GM21529 (cell line): ENCODE measurements around the gene GPR139.

Experiments used
- ATAC-seq: cut with Tn5 transposase; IDR thresholded peaks from one replicate; pipeline ENCODE4 v1.9.1; 2021; ENCODE audit not compliant: unreplicated experiment

The GPR139 gene

GRCh38 chr16:20056436-20056835 is 17.3 kb downstream of the GPR139 start:
- no peak for ATAC-seq

GRCh38 chr16:20053336-20053735 is 20.4 kb downstream of the GPR139 start:
- no peak for ATAC-seq

GRCh38 chr16:20051611-20052010 is 22.1 kb downstream of the GPR139 start:
- ATAC-seq, result no peak

GRCh38 chr16:20051147-20051546 is 22.5 kb downstream of the GPR139 start:
- ATAC-seq, result no peak

DNA sequence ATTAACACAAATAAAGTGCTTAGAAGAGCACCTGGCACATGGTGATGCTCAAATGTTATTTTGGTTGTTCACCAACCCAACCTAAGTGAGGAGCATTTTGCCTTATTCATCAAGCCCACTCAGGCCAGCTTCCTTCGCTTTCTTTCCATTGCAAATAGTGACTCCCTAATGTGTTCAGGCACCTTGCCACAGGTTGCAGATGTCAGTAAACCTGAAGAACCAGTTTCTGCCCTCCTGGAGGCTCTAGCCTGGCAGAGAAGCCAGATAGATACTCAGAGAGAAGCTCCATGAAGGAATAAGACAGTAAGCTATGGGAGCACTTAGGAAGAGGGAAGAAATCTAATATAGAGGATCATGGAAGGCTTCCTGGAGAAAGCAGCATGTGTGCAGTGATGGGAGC is 23.9 kb downstream of the GPR139 start:
- ATAC-seq, result no peak

DNA sequence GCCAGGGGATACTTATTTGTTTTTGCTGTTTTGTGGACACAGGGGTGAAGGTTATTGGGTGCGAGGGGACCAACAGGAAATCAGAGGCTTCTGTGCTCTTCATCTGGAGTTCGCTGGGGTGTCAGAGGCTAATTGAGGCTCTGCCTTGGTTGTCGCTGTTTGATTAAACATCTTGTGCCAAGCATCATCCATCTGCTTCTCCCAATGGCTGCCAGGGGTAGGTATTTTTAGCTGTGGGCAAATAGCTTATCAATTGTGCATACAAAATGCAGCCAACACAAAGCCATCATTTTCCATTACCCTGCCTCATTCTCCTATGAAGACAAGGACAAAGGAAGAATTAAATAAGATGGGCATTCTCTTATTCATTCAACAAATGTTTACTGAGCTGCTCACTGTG is 27.8 kb downstream of the GPR139 start:
- ATAC-seq, result no peak

GRCh38 chr16:20042848-20043247 is 30.8 kb downstream of the GPR139 start:
- ATAC-seq, result no peak

- ATAC-seq, result no peak
Observed at GRCh38 chr16:20041924-20042596, 31.6 kb downstream of the GPR139 start.

DNA sequence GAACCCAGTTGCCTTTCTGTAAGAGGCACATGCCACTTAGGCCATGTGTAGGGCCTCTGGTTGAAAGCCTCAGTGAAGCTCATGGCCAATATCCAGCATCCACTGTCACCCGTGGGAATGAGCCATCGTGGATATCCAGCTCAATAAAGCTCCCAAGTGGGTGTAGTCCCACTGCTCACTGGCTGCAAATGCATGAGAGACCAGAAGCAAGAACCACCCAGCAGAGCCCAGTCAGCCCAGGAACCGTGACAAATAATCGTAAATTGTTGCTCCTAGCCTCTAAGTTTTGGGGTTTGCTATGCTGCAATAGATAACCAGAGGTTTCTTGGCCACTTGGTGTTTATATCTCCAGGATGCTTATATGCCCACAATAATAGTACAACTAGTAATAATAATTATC is 33.7 kb downstream of the GPR139 start:
- no peak for ATAC-seq

- ATAC-seq, result no peak
Observed at GRCh38 chr16:20029611-20030010, 44.1 kb downstream of the GPR139 start.

DNA sequence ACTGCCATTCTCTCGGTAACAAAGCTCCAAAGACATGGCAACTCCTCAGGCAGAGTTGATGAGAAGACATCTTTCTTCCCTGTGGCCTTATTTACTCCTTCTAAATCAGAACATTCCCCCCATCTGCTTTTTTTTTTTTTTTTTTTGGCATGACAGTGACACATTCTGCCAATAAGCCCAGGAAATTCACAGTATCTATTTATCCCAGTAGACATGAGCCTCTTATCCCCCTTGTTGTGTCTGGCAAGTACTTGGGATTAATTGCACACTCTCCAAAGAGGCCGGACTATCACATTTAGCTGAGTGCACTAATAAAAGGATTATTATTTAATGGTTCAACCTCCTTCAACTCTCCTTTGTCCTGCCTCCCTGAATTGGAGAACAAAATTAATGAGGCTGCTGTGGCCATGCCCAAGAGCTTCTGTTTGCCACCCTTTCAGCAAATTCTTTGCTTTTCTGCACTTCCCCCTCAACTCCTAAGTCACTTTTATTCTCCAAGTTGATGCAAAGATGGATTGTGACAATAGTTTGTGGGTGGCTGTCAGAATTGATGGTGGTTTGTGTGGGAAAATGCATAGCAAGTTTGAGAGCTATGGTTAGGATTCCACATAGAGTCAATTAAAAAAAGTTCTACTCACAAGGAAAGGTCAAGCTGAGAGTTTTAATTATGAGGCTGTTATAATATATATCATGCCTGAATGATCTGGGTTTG is 47.2 kb downstream of the GPR139 start:
- no peak for ATAC-seq

- ATAC-seq, result no peak
Observed at GRCh38 chr16:20023190-20023589, 50.5 kb downstream of the GPR139 start.

DNA sequence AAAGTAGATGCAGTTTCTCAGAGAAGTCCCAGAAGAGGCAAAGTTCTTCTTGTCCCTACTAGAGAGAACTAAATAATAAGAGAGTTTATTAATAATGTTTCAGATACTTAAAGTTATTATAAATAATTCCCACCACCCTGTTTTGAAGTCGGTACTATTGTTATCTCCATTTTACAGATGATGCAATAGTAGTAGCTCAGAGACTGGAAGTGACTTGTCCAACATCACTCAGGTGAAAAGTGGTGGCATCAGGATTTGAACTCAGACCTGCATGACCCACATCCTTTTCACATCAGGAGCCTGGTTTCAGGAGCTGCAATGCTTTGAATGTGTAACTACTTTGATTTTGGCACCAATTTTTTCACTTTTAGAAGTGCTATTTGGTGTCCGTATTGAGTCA is 52.7 kb downstream of the GPR139 start:
- ATAC-seq, result no peak

DNA sequence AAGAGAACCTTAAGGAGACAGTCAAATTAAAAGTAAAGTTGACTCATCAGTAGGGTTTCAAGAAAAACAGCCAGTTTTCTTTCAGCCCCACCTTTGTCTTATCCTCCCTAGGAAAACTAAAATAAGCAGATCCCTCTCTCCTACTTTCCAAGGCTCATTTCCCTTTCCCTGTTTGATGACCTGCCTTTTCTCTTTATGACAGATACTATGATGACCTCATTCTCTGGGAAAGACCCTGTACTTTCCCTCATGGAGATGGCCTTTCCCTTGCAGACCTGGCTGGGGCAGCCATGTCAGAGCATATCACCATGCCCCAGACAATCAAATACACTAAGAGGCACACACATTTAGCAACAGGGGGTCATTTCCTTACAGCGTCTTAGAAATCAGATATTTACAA is 53.6 kb downstream of the GPR139 start:
- ATAC-seq, result no peak

DNA sequence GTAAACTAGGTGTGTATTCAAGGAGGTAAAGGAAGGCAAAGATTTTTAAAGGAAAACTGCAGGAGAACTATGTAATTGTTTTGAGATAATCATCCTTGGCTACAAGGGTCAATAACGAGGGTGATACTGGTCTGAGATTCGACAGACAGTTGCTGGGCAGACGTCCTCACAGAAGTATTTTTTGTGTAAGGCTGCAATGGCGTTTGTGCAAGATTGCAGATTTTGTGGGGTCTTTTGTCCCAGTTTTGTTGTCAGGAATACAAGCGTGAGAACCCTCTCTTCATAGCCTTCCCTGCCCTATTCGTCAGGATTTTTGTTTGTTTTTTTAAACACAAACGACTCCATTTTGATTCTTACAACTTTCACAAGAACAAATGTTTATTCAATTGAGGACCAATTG is 57.5 kb downstream of the GPR139 start:
- no peak for ATAC-seq

DNA sequence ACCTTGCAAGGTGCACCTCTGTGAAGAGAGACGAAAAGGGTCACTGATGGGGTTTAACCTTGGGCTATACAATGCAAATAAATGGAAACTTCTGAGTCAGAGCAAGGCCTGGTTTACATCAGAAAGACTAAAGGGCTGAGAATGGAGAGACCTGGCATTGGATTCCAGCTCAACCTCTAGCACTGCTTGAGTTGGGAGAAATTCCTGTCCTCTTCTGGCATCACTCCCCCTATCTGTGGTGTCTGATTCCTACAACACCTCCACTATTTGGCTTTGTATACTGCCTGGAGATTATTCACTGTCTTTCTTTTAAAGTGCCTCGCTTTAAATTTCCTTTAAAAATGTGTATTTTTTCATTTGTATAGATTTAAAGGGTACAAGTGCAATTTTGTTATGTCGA is 68.8 kb downstream of the GPR139 start:
- no peak for ATAC-seq

- no peak for ATAC-seq
Observed at GRCh38 chr16:20002936-20003335, 70.8 kb downstream of the GPR139 start.

- no peak for ATAC-seq
Observed at GRCh38 chr16:20001856-20002707, 71.6 kb downstream of the GPR139 start.

DNA sequence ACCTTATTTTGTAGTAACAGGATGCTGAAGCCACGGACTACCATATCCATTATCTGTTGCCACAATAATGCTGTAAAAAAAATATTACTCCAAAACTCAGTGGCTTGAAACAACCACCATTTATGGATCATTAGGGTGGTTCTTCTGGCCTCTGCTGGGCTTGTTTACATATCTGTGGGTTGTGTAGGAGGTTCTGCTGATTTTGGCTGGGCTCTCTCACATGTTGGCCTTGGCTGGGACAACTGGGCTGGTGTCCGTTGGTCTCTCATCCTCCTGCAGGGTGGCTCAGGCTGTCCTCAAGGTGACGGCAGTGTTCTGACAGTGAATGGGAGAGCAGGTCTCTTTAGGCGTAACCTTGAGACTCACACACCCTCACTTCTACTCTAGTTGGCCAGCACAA is 76.0 kb downstream of the GPR139 start:
- ATAC-seq, result no peak

- no peak for ATAC-seq
Observed at GRCh38 chr16:19997264-19997663, 76.4 kb downstream of the GPR139 start.

- no peak for ATAC-seq
Observed at GRCh38 chr16:19994466-19995170, 79.1 kb downstream of the GPR139 start.
